AG04449 (cell line): ENCODE results near the gene PPM1J.
A peak's percentile ranks its signal among the peaks of the same experiment; 100 is the strongest.

ENCODE experiments used
- CTCF ChIA-PET: fragments of 350-600 bp; formaldehyde crosslinking; extraction: SDS; loops from one replicate; lab custom pipeline; 2021; ENCODE audit warnings: antibody characterized with exemption; lab: Yijun Ruan, JAX
- POLR2A ChIA-PET: fragments of 400-600, 350-600 bp; formaldehyde crosslinking; extraction: SDS; loops from one replicate; lab custom pipeline; 2020; ENCODE audit warnings: antibody characterized with exemption, inconsistent platforms; lab: Yijun Ruan, JAX
- DNase-seq: peaks from one replicate; pipeline ENCODE4 v3.0.0-alpha.2; 2010; ENCODE audit warnings: low read depth, low spot score
- H3K4me3 ChIP-seq: 2 replicates; pipeline ENCODE4 v1.5.1; 2011; ENCODE audit warnings: low read depth, mild to moderate bottlenecking, control low read depth, low read length
- TF ChIP-seq, protein P1 (sequence below): IDR thresholded peaks from one replicate; pipeline ENCODE4 v1.5.1; 2011; ENCODE audit warnings: mild to moderate bottlenecking, moderate library complexity, low read length, control low read depth, inconsistent platforms; ENCODE audit not compliant: insufficient read depth; ENCODE audit errors: missing control alignments

The PPM1J gene

DNA sequence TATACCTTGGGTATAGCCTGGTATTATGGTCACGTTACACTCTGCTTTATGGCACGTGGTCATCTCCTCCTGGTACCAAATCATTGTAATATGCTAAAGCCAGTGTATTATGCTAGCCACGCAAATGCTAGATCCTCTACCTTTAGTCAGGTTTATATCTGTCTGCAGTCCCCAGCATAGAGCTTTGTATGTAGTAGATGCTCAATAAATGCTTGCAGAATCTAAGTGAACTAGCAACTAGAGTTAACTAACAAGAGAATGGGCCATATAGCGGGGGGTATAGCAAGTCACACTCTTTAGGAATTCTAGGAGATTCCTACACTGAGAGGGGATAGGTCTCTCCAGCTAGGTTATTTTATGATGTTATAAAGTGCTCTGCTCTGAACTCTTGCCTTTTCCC lies 37.6 kb downstream of the PPM1J start:
- no peak overlapping the region for H3K4me3 ChIP-seq
- CTCF ChIA-PET = no interaction called here
- no peak for DNase-seq
- POLR2A ChIA-PET = interaction anchor here (0.6 kb wide), 1 partner anchor 23 kb away, joined by 3 read pairs; no protein-coding TSS in a partner anchor
- TF ChIP-seq, protein P1, sequence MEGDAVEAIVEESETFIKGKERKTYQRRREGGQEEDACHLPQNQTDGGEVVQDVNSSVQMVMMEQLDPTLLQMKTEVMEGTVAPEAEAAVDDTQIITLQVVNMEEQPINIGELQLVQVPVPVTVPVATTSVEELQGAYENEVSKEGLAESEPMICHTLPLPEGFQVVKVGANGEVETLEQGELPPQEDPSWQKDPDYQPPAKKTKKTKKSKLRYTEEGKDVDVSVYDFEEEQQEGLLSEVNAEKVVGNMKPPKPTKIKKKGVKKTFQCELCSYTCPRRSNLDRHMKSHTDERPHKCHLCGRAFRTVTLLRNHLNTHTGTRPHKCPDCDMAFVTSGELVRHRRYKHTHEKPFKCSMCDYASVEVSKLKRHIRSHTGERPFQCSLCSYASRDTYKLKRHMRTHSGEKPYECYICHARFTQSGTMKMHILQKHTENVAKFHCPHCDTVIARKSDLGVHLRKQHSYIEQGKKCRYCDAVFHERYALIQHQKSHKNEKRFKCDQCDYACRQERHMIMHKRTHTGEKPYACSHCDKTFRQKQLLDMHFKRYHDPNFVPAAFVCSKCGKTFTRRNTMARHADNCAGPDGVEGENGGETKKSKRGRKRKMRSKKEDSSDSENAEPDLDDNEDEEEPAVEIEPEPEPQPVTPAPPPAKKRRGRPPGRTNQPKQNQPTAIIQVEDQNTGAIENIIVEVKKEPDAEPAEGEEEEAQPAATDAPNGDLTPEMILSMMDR = no peak

DNA sequence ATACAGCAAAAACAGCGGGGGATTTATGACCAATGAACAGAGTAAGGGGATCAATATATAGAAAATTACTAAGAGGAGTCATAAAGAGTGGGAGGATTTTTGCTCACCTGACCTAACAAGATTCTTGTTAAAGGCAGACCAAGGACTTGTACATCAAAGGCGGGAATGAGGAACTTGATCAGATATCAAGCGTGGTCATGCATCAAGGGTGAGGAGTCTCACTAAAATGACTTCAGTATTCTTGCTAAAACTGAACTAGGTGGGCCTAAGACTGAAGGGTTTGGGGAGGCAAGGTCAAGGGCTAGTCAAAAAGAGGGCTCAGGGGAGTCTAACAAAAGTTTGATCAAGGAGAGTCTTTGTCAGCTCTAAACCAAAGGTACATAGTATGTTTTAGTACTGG lies 38.6 kb downstream of the PPM1J start:
- no peak for DNase-seq
- TF ChIP-seq, protein P1 = no peak
- ChIA-PET POLR2A (interaction anchor here (2.7 kb wide), 1 partner anchor 23 kb away, joined by 15 read pairs; no protein-coding TSS in a partner anchor), CTCF (interaction anchor here (0.7 to 2.5 kb wide), 4 partner anchors 9 to 39 kb away, joined by 3 to 10 read pairs (median 4); partner anchors contain the start of gene PPM1J)
- H3K4me3 ChIP-seq = no peak overlapping the region

DNA sequence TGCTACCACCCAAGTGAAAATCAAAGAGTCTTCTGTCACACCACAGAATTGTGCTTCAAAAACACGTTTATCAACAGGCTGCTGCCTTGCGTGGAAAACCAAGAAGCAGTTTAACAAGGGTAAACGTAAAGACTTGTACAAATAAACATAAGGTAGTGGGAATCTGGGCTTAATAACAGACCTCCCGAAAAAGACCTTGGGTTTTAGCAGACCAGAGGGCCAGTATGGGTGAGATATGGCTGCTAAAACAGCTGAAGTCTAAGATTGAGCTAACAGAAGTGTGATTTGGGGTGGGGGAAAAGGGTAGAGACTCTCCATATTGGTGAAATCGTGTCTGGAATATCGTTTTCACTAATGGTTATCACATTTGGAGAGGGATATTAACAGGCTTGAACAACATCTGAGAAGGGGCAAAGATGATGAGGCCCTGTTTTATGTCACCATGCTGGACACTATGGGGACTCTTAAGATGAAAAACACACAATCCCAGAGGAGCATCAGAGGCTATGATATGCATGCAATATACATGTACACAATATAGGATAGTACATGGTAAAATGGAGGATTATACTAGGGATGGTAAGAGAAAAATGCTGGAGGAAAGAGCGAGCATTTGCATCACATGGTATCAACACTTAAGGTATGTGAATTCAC lies 39.3 kb downstream of the PPM1J start:
- CTCF ChIA-PET = interaction anchor here (0.7 to 3.5 kb wide), 8 partner anchors 9 to 284 kb away, joined by 3 to 26 read pairs (median 8); partner anchors contain the start of gene PPM1J
- TF ChIP-seq, protein P1 = no peak

DNA sequence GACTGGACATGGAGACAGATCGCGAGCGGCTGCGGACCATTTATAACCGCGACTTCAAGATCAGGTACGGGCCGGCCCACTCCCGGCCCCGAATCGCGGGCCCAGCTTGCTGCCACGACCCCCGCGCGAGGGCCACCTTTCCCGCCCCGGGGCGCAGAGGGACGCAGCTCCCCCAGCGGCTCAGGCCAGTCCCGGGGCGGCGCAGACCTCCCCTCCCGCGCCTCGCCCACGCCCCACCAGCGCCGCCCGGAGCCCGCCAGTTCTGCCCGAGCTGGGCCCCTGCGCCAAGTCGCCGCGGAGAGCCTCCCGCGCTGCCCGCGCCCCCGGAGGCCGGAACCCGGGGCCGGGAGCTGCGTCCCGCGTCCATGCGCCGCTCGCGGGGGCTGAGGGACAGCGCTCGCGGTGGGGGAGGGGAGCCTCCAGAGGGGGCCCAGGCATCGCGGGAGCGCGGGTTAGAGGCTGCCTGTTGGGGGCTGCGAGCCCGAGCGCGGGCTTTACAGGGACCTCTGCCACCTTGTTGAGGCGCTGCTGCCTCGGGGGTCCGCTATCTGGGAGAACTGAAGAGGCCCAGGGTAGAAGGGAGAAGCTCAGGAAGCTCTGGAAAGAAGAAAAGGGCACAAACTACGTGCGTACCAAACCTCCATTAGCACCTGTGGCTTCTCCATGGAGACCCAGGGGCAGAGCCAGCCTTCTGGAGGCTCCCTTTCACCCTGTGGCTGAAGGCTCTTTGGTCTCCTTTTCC lies 40.0 kb downstream of the PPM1J start:
- ChIA-PET CTCF (interaction anchor here (0.8 to 3.5 kb wide), 17 partner anchors 9 to 286 kb away, joined by 3 to 26 read pairs (median 5); partner anchors contain the start of genes CAPZA1, PPM1J and ST7L), POLR2A (interaction anchor here (0.8 to 2.7 kb wide), 9 partner anchors 11 to 281 kb away, joined by 3 to 21 read pairs (median 3); no protein-coding TSS in a partner anchor)
- TF ChIP-seq, protein P1 = peak; percentile 22

More for the DNA sequence above, 39.3 kb downstream of the PPM1J start:
- peak overlapping the region; percentile 87 for H3K4me3 ChIP-seq
- DNase-seq = no peak
- POLR2A ChIA-PET = interaction anchor here (1.5 to 2.7 kb wide), 3 partner anchors 24 to 281 kb away, joined by 3 to 21 read pairs (median 15); no protein-coding TSS in a partner anchor

DNA sequence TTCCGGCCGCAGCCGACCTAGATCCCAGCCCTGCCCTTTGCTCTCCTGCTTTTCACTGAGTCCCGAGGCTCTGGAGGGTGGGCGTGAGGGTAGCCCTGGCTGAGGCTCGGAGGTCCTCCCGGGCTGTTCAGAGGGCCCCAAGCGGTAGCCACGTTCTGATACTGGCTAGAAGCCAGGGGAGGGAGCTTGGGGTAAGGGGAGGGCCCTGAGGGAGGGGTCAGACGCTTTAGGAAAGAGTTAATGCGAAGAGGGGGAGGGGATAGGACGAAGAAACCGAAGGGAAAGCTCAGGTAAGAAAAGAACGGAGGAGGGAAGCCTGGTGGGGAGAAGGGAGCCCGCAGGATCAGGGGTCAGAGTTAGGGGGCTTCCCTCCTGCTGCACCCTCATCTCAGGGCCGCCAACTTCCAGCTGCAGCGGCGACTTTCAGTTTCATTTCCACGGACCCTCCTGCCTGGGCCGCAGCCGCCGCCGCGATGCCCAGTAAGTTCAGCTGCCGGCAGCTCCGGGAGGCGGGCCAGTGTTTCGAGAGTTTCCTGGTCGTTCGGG lies 40.6 kb downstream of the PPM1J start, which contains the start of gene MOV10:
Gene MOV10, plus strand, starts transcription at position 220 of the 546 bp plus-strand sequence. Its CDS starts 254 bp downstream, at position 474.
- POLR2A ChIA-PET = interaction anchor here (0.8 to 2.7 kb wide), 12 partner anchors 11 to 283 kb away, joined by 3 to 21 read pairs (median 3); partner anchors contain the start of gene ST7L
- no peak for DNase-seq
- CTCF ChIA-PET = interaction anchor here (0.9 to 3.5 kb wide), 16 partner anchors 7 to 285 kb away, joined by 3 to 26 read pairs (median 5); partner anchors contain the start of genes CAPZA1, PPM1J and ST7L

More for the DNA sequence above, 40.0 kb downstream of the PPM1J start:
- no peak for DNase-seq
- H3K4me3 ChIP-seq = peak overlapping the region; percentile 87

More for the DNA sequence above, 40.6 kb downstream of the PPM1J start, which contains the start of gene MOV10:
- TF ChIP-seq, protein P1 = no peak
- peak within 1 kb of the TSS; percentile 87 for H3K4me3 ChIP-seq
